GM11168 (cell line): ENCODE results near the gene REEP2.
"Not testable (repeated sequence)": the region's sequence is repeated elsewhere in the genome, so short reads cannot be mapped to it uniquely, and the experiment has no call there.

Source experiments
- in situ Hi-C: fragments of 300-500 bp; cut with MboI; formaldehyde crosslinking; loops from one replicate; pipeline ENCODE4 v1.12.0; 2022; ENCODE audit warnings: low sequenced_read_pairs; ENCODE audit not compliant: unreplicated experiment

The REEP2 gene

GRCh38 chr5:138465261-138466124 lies 26.6 kb downstream of the REEP2 start, which contains the start of gene EGR1:
Gene EGR1, plus strand, starts transcription at chr5:138465479. Its CDS starts 283 bp downstream, at chr5:138465762.
- in situ Hi-C loops, result no loop called here

GRCh38 chr5:138466125-138466899 lies 27.5 kb downstream of the REEP2 start:
- in situ Hi-C loops, result no loop called here

- in situ Hi-C loops, result no loop called here
Observed at GRCh38 chr5:138466900-138467710, 28.2 kb downstream of the REEP2 start.

- in situ Hi-C loops, result no loop called here
Observed at GRCh38 chr5:138467711-138468132, 28.9 kb downstream of the REEP2 start.

GRCh38 chr5:138468133-138468965 lies 29.5 kb downstream of the REEP2 start:
- in situ Hi-C loops, result no loop called here

- in situ Hi-C loops, result no loop called here
Observed at GRCh38 chr5:138468966-138469539, 30.2 kb downstream of the REEP2 start.

GRCh38 chr5:138469540-138470321 lies 30.9 kb downstream of the REEP2 start:
- in situ Hi-C loops, result no loop called here

GRCh38 chr5:138470322-138471051 lies 31.6 kb downstream of the REEP2 start:
- in situ Hi-C loops, result no loop called here

- in situ Hi-C loops, result no loop called here
Observed at GRCh38 chr5:138471052-138471361, 32.1 kb downstream of the REEP2 start.

GRCh38 chr5:138472353-138472752 lies 33.5 kb downstream of the REEP2 start:
- in situ Hi-C loops, result no loop called here

GRCh38 chr5:138473151-138473550 lies 34.3 kb downstream of the REEP2 start:
- in situ Hi-C loops, result not testable (repeated sequence)

- in situ Hi-C loops, result no loop called here
Observed at GRCh38 chr5:138476918-138477317, 38.1 kb downstream of the REEP2 start.

GRCh38 chr5:138482638-138483037 lies 43.8 kb downstream of the REEP2 start:
- in situ Hi-C loops, result no loop called here

GRCh38 chr5:138488481-138488945 lies 49.7 kb downstream of the REEP2 start:
- in situ Hi-C loops, result no loop called here

- in situ Hi-C loops, result no loop called here
Observed at GRCh38 chr5:138489683-138490061, 50.8 kb downstream of the REEP2 start.

GRCh38 chr5:138490648-138491283 lies 51.9 kb downstream of the REEP2 start:
- in situ Hi-C loops, result no loop called here

- in situ Hi-C loops, result no loop called here
Observed at GRCh38 chr5:138491284-138491648, 52.4 kb downstream of the REEP2 start.
